HCT116 (cell line): Measurements from ENCODE around the gene CNDP1. TPM values are rescaled to one million over a fixed set of nuclear protein-coding genes. Genes with fewer than 3 reads are reported as not detected.

Experiments used
- ATAC-seq: fragments of 200-7000 bp; cut with Tn5 transposase; 2 replicates; pipeline ENCODE4 v1.9.1; 2020; ENCODE audit warnings: mild to moderate bottlenecking, moderate library complexity
- BruUV-seq: library from RNA; stranded (reverse); fragments of 400-500 nt; replicated peaks from 2 replicates; lab custom pipeline; 2021; lab: Mats Ljungman, UMichigan
- CTCF ChIA-PET: fragments of 300-600 bp; sonication (Branson Sonifier 250); formaldehyde crosslinking; loops from one replicate; lab custom pipeline; 2021; ENCODE audit warnings: antibody characterized with exemption; lab: Charles Lee
- POLR2A ChIA-PET: fragments of 300-600, 350-600 bp; sonication (Branson Sonifier 250); formaldehyde crosslinking; loops from one replicate; lab custom pipeline; 2021; ENCODE audit warnings: antibody characterized with exemption; lab: Charles Lee
- RAD21 ChIA-PET, 2 experiments: fragments of 300-600 bp; sonication (Branson Sonifier 250); formaldehyde crosslinking; loops; one replicate each; lab custom pipeline; 2023; ENCODE audit warnings: low total read pairs in 2 of 2; ENCODE audit not compliant: uncharacterized antibody in 2 of 2, unreplicated experiment in 2 of 2, low non-redundant PET in 1 of 2; lab: Charles Lee
- DNase-seq: peaks from one replicate; pipeline ENCODE4 v3.0.0-alpha.2; 2010; ENCODE audit warnings: low read depth, low spot score
- H2AFZ ChIP-seq: fragments of 200-600 bp; shearing (Covaris generic), sonication (generic); 2 replicates; pipeline ENCODE4 v1.6.1; 2017; ENCODE audit warnings: low read depth, mixed run types, mixed read lengths, antibody characterized with exemption, low read length; ENCODE audit not compliant: poor library complexity, severe bottlenecking
- H3K27ac ChIP-seq: 2 replicates; pipeline ENCODE4 v1.5.1; 2012; ENCODE audit warnings: low read depth, low read length
- H3K27me3 ChIP-seq: fragments of 200-600 bp; sonication (generic); 2 replicates; pipeline ENCODE4 v1.6.1; 2016; ENCODE audit warnings: mixed run types, low read length, mixed read lengths; ENCODE audit not compliant: insufficient read depth
- H3K36me3 ChIP-seq, 2 experiments: fragments of 200-500 bp in 1 of 2; fragments of 200-600 bp in 1 of 2; sonication (Bioruptor generic) in 1 of 2; sonication (generic) in 1 of 2; 2 replicates each; pipeline versions ENCODE4 v1.5.1 to v1.6.1; 2014 to 2016; ENCODE audit warnings: low read length in 2 of 2, inconsistent platforms in 1 of 2, mixed read lengths in 1 of 2, mixed run types in 1 of 2; ENCODE audit not compliant: insufficient read depth in 2 of 2, control insufficient read depth in 1 of 2
- H3K4me1 ChIP-seq, 2 experiments: fragments of 200-600 bp in 1 of 2; sonication (generic) in 1 of 2; 2 replicates each; pipeline versions ENCODE4 v1.5.1 to v1.6.1; 2012 to 2017; ENCODE audit warnings: low read length in 2 of 2, inconsistent platforms in 1 of 2, mild to moderate bottlenecking in 1 of 2, mixed read lengths in 1 of 2, mixed run types in 1 of 2, moderate library complexity in 1 of 2; ENCODE audit not compliant: insufficient read depth in 2 of 2, control insufficient read depth in 1 of 2
- H3K4me2 ChIP-seq: fragments of 200-600 bp; sonication (generic); 2 replicates; pipeline ENCODE4 v1.6.1; 2017; ENCODE audit warnings: mixed run types, low read length, mixed read lengths
- H3K4me3 ChIP-seq, 2 experiments: fragments of 200-600 bp in 1 of 2; sonication (generic) in 1 of 2; replicated peaks in 1 of 2; 2 replicates each; pipeline ENCODE4 v1.5.1; 2011 to 2016; ENCODE audit warnings: low read length in 2 of 2, control low read depth in 1 of 2, low read depth in 1 of 2, mild to moderate bottlenecking in 1 of 2, mixed read lengths in 1 of 2, mixed run types in 1 of 2
- H3K79me2 ChIP-seq: fragments of 200-600 bp; sonication (generic); 2 replicates; pipeline ENCODE4 v1.6.1; 2017; ENCODE audit warnings: mild to moderate bottlenecking, mixed run types, low read length, moderate library complexity, mixed read lengths; ENCODE audit not compliant: insufficient read depth
- H3K9ac ChIP-seq: fragments of 200-600 bp; sonication (generic); 2 replicates; pipeline ENCODE4 v1.6.1; 2016; ENCODE audit warnings: low read length, mixed read lengths
- H3K9me2 ChIP-seq: fragments of 200-600 bp; sonication (generic), shearing (Covaris generic); 2 replicates; pipeline ENCODE4 v1.6.1; 2017; ENCODE audit warnings: mixed run types, mild to moderate bottlenecking, moderate library complexity; ENCODE audit not compliant: insufficient read depth
- H3K9me3 ChIP-seq, 2 experiments: fragments of 200-500 bp in 1 of 2; fragments of 200-600 bp in 1 of 2; sonication (Bioruptor generic) in 1 of 2; sonication (generic) in 1 of 2; 2 replicates each; pipeline ENCODE4 v1.6.1; 2014 to 2017; ENCODE audit warnings: low read length in 2 of 2, mixed read lengths in 2 of 2, inconsistent platforms in 1 of 2, low read depth in 1 of 2, mild to moderate bottlenecking in 1 of 2, mixed run types in 1 of 2, moderate library complexity in 1 of 2; ENCODE audit not compliant: control insufficient read depth in 1 of 2, insufficient read depth in 1 of 2
- H4K20me1 ChIP-seq: fragments of 200-600 bp; sonication (generic), shearing (Covaris generic); 2 replicates; pipeline ENCODE4 v1.6.1; 2017; ENCODE audit warnings: mixed run types, mild to moderate bottlenecking, moderate library complexity; ENCODE audit not compliant: insufficient read depth
- EZH2 ChIP-seq: fragments of 200-600 bp; sonication (generic); IDR thresholded peaks from 2 replicates; pipeline ENCODE4 v1.6.1; 2017; ENCODE audit warnings: antibody characterized with exemption, mixed run types
- EZH2phosphoT487 ChIP-seq: fragments of 200-600 bp; IDR thresholded peaks from 2 replicates; pipeline ENCODE4 v1.6.1; 2018; ENCODE audit warnings: antibody characterized with exemption, borderline replicate concordance
- FOSL1 ChIP-seq: IDR thresholded peaks from 2 replicates; pipeline ENCODE4 v1.6.1; 2012; ENCODE audit warnings: low read depth
- POLR2A ChIP-seq: IDR thresholded peaks from 2 replicates; pipeline ENCODE4 v1.7.0; 2011; ENCODE audit warnings: borderline replicate concordance; ENCODE audit not compliant: insufficient read depth, insufficient read length; ENCODE audit errors: extremely low read depth
- SP1 ChIP-seq: IDR thresholded peaks from 2 replicates; pipeline ENCODE4 v1.6.1; 2012; ENCODE audit warnings: low read depth
- YY1 ChIP-seq: IDR thresholded peaks from 2 replicates; pipeline ENCODE4 v1.6.1; 2011; ENCODE audit warnings: low read length, low read depth, moderate library complexity, mild to moderate bottlenecking; ENCODE audit not compliant: insufficient replicate concordance; ENCODE audit errors: extremely low read depth
- intact Hi-C: fragments of 100-400 bp; cut with micrococcal nuclease; formaldehyde crosslinking; loops from 2 replicates; pipeline ENCODE4 v1.10.0; 2022
- total RNA-seq: library from RNA; stranded (reverse); gene quantifications from one replicate; pipeline ENCODE4 v1.2.1, GENCODE V29; 2021; ENCODE audit not compliant: unreplicated experiment
- TF ChIP-seq, protein P1 (sequence below), 3 experiments: fragments of 200-600 bp in 1 of 3; sonication (generic) in 1 of 3; IDR thresholded peaks in 2 of 3; conservative IDR thresholded peaks in 1 of 3; 2 replicates each; pipeline ENCODE4 v1.5.1; 2012 to 2017; ENCODE audit warnings: low read depth in 2 of 3, low read length in 2 of 3, antibody characterized with exemption in 1 of 3, borderline replicate concordance in 1 of 3, control low read depth in 1 of 3, mild to moderate bottlenecking in 1 of 3, mixed read lengths in 1 of 3, mixed run types in 1 of 3, moderate library complexity in 1 of 3; ENCODE audit not compliant: insufficient read depth in 1 of 3
- TF ChIP-seq, protein P2 (sequence below): IDR thresholded peaks from 2 replicates; pipeline ENCODE4 v1.6.1; 2012

Gene CNDP1
- total RNA-seq, 1 experiment from 2014 or later, result not detected

- no peak overlapping the region for H2AFZ ChIP-seq
- H3K4me3 ChIP-seq, result no peak overlapping the region
- peaks cover 6 to 12% of the 10 kb centered on the region in 2 experiments for H3K4me1 ChIP-seq
- no peaks in the 10 kb centered on the region for H3K9me2 ChIP-seq
- H3K27me3 ChIP-seq, result no peaks in the 10 kb centered on the region
- no TSS peak for BruUV-seq
- intact Hi-C loops, result loop anchor here (10.0 kb wide), 1 partner anchor 95 kb away; the partner anchor contains the start of gene ZNF407
- ChIA-PET POLR2A (no interaction called here), CTCF (no interaction called here), RAD21 (no interaction called here)
- H3K27ac ChIP-seq, result no peak overlapping the region
- H3K79me2 ChIP-seq, result peaks cover 40% of the 10 kb centered on the region
- H3K36me3 ChIP-seq, result peaks cover 12 to 27% of the 10 kb centered on the region in 2 experiments; a peak in 3 of 4 replicates
- TF ChIP-seq YY1, result no peak
- TF ChIP-seq, protein P1, sequence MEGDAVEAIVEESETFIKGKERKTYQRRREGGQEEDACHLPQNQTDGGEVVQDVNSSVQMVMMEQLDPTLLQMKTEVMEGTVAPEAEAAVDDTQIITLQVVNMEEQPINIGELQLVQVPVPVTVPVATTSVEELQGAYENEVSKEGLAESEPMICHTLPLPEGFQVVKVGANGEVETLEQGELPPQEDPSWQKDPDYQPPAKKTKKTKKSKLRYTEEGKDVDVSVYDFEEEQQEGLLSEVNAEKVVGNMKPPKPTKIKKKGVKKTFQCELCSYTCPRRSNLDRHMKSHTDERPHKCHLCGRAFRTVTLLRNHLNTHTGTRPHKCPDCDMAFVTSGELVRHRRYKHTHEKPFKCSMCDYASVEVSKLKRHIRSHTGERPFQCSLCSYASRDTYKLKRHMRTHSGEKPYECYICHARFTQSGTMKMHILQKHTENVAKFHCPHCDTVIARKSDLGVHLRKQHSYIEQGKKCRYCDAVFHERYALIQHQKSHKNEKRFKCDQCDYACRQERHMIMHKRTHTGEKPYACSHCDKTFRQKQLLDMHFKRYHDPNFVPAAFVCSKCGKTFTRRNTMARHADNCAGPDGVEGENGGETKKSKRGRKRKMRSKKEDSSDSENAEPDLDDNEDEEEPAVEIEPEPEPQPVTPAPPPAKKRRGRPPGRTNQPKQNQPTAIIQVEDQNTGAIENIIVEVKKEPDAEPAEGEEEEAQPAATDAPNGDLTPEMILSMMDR (IDR thresholded peaks at IDR 0.05 in 2 of 3, conservative IDR thresholded peaks at IDR 0.05 in 1 of 3; ENCODE audit: borderline replicate concordance in 1 of 3, insufficient read depth in 1 of 3, low read depth in 2 of 3, low read length in 2 of 3), result no peak
- TF ChIP-seq EZH2phosphoT487, result no peak
- no peak for TF ChIP-seq SP1
- no peak for TF ChIP-seq POLR2A
- TF ChIP-seq, protein P2, sequence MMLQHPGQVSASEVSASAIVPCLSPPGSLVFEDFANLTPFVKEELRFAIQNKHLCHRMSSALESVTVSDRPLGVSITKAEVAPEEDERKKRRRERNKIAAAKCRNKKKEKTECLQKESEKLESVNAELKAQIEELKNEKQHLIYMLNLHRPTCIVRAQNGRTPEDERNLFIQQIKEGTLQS, result no peak
- no peak for TF ChIP-seq FOSL1
- no peak for TF ChIP-seq EZH2
- DNase-seq (no peak), ATAC-seq (no peak)
- H3K9ac ChIP-seq, result no peak overlapping the region
- H3K9me3 ChIP-seq, result no peaks in the 10 kb centered on the region
- no peak overlapping the region for H3K4me2 ChIP-seq
- no peaks in the 10 kb centered on the region for H4K20me1 ChIP-seq
Observed at GRCh38 chr18:74499633-74500032, 34.7 kb upstream of the CNDP1 start.
